WTC11 (cell line): Measurements from ENCODE around the gene TTC1. TPM values are rescaled to one million over a fixed set of nuclear protein-coding genes. Genes with fewer than 3 reads are reported as not detected.
A peak's percentile ranks its signal among the peaks of the same experiment; 100 is the strongest.

Experiments
- ATAC-seq: fragments of 200-7000 bp; cut with Tn5 transposase; 2 replicates; pipeline ENCODE4 v1.10.0; 2021; ENCODE audit warnings: mild to moderate bottlenecking, moderate library complexity
- CTCF ChIA-PET: fragments of 300-600 bp; sonication (Branson Sonifier 250); formaldehyde crosslinking; loops from one replicate; lab custom pipeline; 2021; ENCODE audit warnings: antibody characterized with exemption; lab: Charles Lee
- POLR2A ChIA-PET: fragments of 350-600 bp; sonication (Branson Sonifier 250); formaldehyde crosslinking; loops from one replicate; lab custom pipeline; 2021; ENCODE audit warnings: antibody characterized with exemption; lab: Charles Lee
- DNase-seq: peaks from one replicate; pipeline ENCODE4 v3.0.0; 2021; ENCODE audit warnings: low spot score
- H3K27ac Mint-ChIP-seq: 2 replicates; pipeline ENCODE4 v1.8.0; 2021; ENCODE audit warnings: mixed read lengths
- H3K27me3 Mint-ChIP-seq: 2 replicates; pipeline ENCODE4 v1.8.0; 2021; ENCODE audit warnings: low read depth, mild to moderate bottlenecking, moderate library complexity, mixed read lengths
- H3K36me3 Mint-ChIP-seq: 2 replicates; pipeline ENCODE4 v1.8.0; 2021; ENCODE audit warnings: mixed read lengths
- H3K4me1 Mint-ChIP-seq: 2 replicates; pipeline ENCODE4 v1.8.0; 2022; ENCODE audit warnings: mixed read lengths
- H3K4me3 Mint-ChIP-seq: 2 replicates; pipeline ENCODE4 v1.8.0; 2021; ENCODE audit warnings: mild to moderate bottlenecking, moderate library complexity, mixed read lengths
- H3K9me3 Mint-ChIP-seq: 2 replicates; pipeline ENCODE4 v1.8.0; 2021; ENCODE audit warnings: mixed read lengths
- AFF4 ChIP-seq: sonication (generic); formaldehyde crosslinking; IDR thresholded peaks from 2 replicates; pipeline ENCODE4 v1.8.1; 2023; ENCODE audit warnings: mild to moderate bottlenecking, missing genetic modification reagents, borderline replicate concordance
- CREB1 ChIP-seq: sonication (generic); formaldehyde crosslinking; IDR thresholded peaks from 2 replicates; pipeline ENCODE4 v1.8.0; 2023; ENCODE audit warnings: mild to moderate bottlenecking, missing genetic modification reagents
- E2F5 ChIP-seq: sonication (generic); formaldehyde crosslinking; IDR thresholded peaks from 2 replicates; pipeline ENCODE4 v1.8.1; 2022; ENCODE audit warnings: mild to moderate bottlenecking, moderate library complexity, missing genetic modification reagents
- ESRRA ChIP-seq: sonication (generic); formaldehyde crosslinking; IDR thresholded peaks from 2 replicates; pipeline ENCODE4 v1.8.1; 2022; ENCODE audit warnings: mild to moderate bottlenecking, missing genetic modification reagents, borderline replicate concordance
- FOXJ3 ChIP-seq: sonication (generic); formaldehyde crosslinking; IDR thresholded peaks from 2 replicates; pipeline ENCODE4 v1.9.0; 2021; ENCODE audit warnings: missing genetic modification reagents, mild to moderate bottlenecking, borderline replicate concordance
- JAZF1 ChIP-seq: fragments of 250-450 bp; sonication (Bioruptor Pico); IDR thresholded peaks from 2 replicates; pipeline ENCODE4 v1.9.0; 2021; ENCODE audit warnings: moderate library complexity, mild to moderate bottlenecking, inconsistent platforms
- ZNF121 ChIP-seq: sonication (generic); formaldehyde crosslinking; IDR thresholded peaks from 2 replicates; pipeline ENCODE4 v1.8.0; 2023; ENCODE audit warnings: missing genetic modification reagents
- total RNA-seq: library from RNA; stranded (reverse); gene quantifications from 3 replicates; pipeline ENCODE4 v1.2.3, GENCODE V29; 2021
- TF ChIP-seq, protein P1 (sequence below): sonication (generic); formaldehyde crosslinking; IDR thresholded peaks from 2 replicates; pipeline ENCODE4 v1.8.1; 2023; ENCODE audit warnings: mild to moderate bottlenecking, missing genetic modification reagents
- TF ChIP-seq, protein P2 (sequence below): sonication (generic); formaldehyde crosslinking; conservative IDR thresholded peaks from 2 replicates; pipeline ENCODE4 v1.8.1; 2022; ENCODE audit warnings: mild to moderate bottlenecking, missing genetic modification reagents
- TF ChIP-seq, protein P3 (sequence below): sonication (generic); formaldehyde crosslinking; IDR thresholded peaks from 2 replicates; pipeline ENCODE4 v1.8.1; 2023; ENCODE audit warnings: mild to moderate bottlenecking, missing genetic modification reagents, moderate library complexity
- TF ChIP-seq, protein P4 (sequence below): fragments of 250-450 bp; sonication (Bioruptor Pico); IDR thresholded peaks from 2 replicates; pipeline ENCODE4 v1.9.0; 2021; ENCODE audit warnings: moderate library complexity, mild to moderate bottlenecking, inconsistent platforms, borderline replicate concordance

Gene TTC1
- total RNA-seq, 1 experiment from 2014 or later, result 47.4 TPM

DNA sequence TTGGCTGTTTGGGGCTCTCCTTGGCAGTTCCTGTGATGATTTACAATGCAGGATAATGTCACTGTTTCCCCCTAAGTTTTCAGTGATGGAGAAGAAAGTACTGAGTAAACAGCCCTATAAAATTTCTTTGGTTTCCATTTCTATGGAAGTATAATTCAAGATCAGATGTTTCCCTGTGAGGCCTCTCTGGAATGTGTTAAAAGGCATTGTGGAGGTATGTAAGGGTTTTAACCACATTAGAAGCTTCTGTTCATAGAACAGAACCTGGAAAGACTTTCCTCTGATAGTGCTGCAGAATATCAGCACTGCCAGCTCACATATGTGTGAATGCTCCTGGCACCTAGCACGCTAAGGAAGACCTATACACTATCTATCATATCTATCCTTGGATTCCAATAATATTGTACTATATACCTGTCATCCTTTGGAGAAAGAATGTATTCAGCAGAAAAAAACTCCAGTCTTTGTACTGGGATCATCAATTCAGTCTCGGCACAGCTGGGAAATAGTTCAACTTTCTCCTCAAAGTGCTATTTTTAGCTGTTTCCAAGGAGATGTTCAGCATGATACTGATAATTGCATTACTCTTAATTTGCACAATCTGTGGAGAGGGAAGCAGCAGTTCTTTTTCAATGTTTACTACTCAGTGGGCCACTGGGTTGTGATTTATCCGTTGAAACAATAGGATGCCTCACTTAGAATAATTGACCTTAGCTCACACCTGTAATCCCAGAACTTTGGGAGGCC lies 21.9 kb downstream of the TTC1 start (continued):
- TF ChIP-seq, protein P1, sequence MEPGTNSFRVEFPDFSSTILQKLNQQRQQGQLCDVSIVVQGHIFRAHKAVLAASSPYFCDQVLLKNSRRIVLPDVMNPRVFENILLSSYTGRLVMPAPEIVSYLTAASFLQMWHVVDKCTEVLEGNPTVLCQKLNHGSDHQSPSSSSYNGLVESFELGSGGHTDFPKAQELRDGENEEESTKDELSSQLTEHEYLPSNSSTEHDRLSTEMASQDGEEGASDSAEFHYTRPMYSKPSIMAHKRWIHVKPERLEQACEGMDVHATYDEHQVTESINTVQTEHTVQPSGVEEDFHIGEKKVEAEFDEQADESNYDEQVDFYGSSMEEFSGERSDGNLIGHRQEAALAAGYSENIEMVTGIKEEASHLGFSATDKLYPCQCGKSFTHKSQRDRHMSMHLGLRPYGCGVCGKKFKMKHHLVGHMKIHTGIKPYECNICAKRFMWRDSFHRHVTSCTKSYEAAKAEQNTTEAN, result no peak
- TF ChIP-seq E2F5 (CRISPR knock-in tag) (no peak), JAZF1 (CRISPR knock-in tag) (no peak)
- TF ChIP-seq, protein P2, sequence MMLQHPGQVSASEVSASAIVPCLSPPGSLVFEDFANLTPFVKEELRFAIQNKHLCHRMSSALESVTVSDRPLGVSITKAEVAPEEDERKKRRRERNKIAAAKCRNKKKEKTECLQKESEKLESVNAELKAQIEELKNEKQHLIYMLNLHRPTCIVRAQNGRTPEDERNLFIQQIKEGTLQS (CRISPR knock-in tag), result no peak

DNA sequence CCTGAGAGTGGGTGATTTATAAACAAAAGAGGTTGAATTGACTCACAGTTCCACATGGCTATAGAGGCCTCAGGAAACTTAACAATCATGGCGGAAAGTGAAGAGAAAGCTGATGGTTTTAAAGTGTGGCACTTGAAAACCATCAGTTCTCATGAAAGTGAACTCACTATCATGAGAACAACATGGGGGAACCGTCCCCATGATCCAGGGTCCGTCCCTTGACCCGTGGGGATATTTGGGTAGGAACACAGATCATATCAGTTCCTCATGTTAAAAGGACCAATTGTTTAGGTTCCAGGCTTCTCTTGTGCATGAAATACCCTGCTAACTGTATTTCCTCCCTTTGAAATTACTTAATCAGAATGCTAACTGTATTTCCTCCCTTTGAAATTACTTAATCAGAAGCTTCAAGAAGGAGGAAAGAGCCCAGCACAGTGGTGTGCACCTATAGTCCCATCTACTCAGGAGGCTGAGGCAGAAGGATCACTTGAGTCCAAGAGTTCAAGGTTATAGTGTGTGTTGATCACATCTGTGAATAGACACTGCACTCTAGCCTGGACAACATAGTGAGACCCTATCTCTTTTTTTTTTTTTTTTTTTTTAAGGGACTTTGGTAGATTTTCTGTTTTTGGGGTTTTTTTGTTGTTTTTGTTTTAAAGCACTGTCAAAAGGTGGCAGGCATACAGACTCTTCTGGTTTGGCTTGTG lies 24.8 kb downstream of the TTC1 start:
- H3K9me3 Mint-ChIP-seq, result no peaks in the 10 kb centered on the region
- no peak overlapping the region for H3K4me3 Mint-ChIP-seq
- CTCF ChIA-PET, result interaction anchor here (2.1 kb wide), 1 partner anchor 12 kb away, joined by 7 read pairs; no protein-coding TSS in a partner anchor
- H3K27ac Mint-ChIP-seq, result no peak overlapping the region
- H3K4me1 Mint-ChIP-seq, result no peaks in the 10 kb centered on the region
- DNase-seq (no peak), ATAC-seq (no peak)
- TF ChIP-seq, protein P3, sequence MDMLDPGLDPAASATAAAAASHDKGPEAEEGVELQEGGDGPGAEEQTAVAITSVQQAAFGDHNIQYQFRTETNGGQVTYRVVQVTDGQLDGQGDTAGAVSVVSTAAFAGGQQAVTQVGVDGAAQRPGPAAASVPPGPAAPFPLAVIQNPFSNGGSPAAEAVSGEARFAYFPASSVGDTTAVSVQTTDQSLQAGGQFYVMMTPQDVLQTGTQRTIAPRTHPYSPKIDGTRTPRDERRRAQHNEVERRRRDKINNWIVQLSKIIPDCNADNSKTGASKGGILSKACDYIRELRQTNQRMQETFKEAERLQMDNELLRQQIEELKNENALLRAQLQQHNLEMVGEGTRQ (CRISPR knock-in tag), result no peak
- TF ChIP-seq ZNF121 (CRISPR knock-in tag) (0 out of 2 replicates have a peak, but pooled peaks have one; percentile 18), FOXJ3 (CRISPR knock-in tag) (no peak)
- POLR2A ChIA-PET, result no interaction called here
- peaks cover 36% of the 10 kb centered on the region for H3K36me3 Mint-ChIP-seq
- H3K27me3 Mint-ChIP-seq, result no peaks in the 10 kb centered on the region

DNA sequence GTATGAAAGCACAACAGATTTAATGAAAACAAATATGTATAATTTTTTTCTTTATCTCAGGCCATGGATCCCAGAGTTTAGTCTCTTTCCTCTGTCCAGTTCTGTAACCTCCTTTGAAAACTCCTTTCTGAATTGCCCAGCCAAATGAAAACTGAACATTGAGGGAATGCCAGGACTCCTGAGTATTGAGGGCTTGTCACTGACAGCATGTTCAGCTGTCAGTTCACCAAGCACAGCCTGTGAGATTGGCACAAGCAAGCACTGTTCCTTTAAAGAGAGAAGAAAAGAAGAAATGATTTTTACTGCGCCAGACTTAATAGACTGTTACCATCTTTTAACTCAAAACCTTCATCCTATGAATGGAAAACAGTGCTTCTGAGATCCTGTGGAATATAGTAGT lies 27.3 kb downstream of the TTC1 start:
- ATAC-seq, result no peak

More for the DNA sequence above, 27.3 kb downstream of the TTC1 start:
- H3K4me1 Mint-ChIP-seq, result no peaks in the 10 kb centered on the region
- no peak overlapping the region for H3K4me3 Mint-ChIP-seq
- no peaks in the 10 kb centered on the region for H3K27me3 Mint-ChIP-seq
- no peak overlapping the region for H3K27ac Mint-ChIP-seq
- TF ChIP-seq ESRRA (CRISPR knock-in tag) (no peak), AFF4 (CRISPR knock-in tag) (no peak), CREB1 (CRISPR knock-in tag) (no peak)
- TF ChIP-seq, protein P4, sequence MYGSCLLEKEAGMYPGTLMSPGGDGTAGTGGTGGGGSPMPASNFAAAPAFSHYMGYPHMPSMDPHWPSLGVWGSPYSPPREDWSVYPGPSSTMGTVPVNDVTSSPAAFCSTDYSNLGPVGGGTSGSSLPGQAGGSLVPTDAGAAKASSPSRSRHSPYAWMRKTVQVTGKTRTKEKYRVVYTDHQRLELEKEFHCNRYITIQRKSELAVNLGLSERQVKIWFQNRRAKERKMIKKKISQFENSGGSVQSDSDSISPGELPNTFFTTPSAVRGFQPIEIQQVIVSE (CRISPR knock-in tag), result no peak
- no peak for DNase-seq
- ChIA-PET POLR2A (interaction anchor here (0.6 kb wide), 1 partner anchor 227 kb away, joined by 3 read pairs; no protein-coding TSS in a partner anchor), CTCF (no interaction called here)
- no peaks in the 10 kb centered on the region for H3K9me3 Mint-ChIP-seq
- peaks cover 38% of the 10 kb centered on the region for H3K36me3 Mint-ChIP-seq
